WTC11 (cell line): ENCODE results near the gene DNAH11. TPM values are rescaled to one million over a fixed set of nuclear protein-coding genes. Genes with fewer than 3 reads are reported as not detected.

Experiments
- ATAC-seq: fragments of 200-7000 bp; cut with Tn5 transposase; 2 replicates; pipeline ENCODE4 v1.10.0; 2021; ENCODE audit warnings: mild to moderate bottlenecking, moderate library complexity
- CTCF ChIA-PET: fragments of 300-600 bp; sonication (Branson Sonifier 250); formaldehyde crosslinking; loops from one replicate; lab custom pipeline; 2021; ENCODE audit warnings: antibody characterized with exemption; lab: Charles Lee
- POLR2A ChIA-PET: fragments of 350-600 bp; sonication (Branson Sonifier 250); formaldehyde crosslinking; loops from one replicate; lab custom pipeline; 2021; ENCODE audit warnings: antibody characterized with exemption; lab: Charles Lee
- DNase-seq: peaks from one replicate; pipeline ENCODE4 v3.0.0; 2021; ENCODE audit warnings: low spot score
- H3K27ac Mint-ChIP-seq: 2 replicates; pipeline ENCODE4 v1.8.0; 2021; ENCODE audit warnings: mixed read lengths
- H3K27me3 Mint-ChIP-seq: 2 replicates; pipeline ENCODE4 v1.8.0; 2021; ENCODE audit warnings: low read depth, mild to moderate bottlenecking, moderate library complexity, mixed read lengths
- H3K36me3 Mint-ChIP-seq: 2 replicates; pipeline ENCODE4 v1.8.0; 2021; ENCODE audit warnings: mixed read lengths
- H3K4me1 Mint-ChIP-seq: 2 replicates; pipeline ENCODE4 v1.8.0; 2022; ENCODE audit warnings: mixed read lengths
- H3K4me3 Mint-ChIP-seq: 2 replicates; pipeline ENCODE4 v1.8.0; 2021; ENCODE audit warnings: mild to moderate bottlenecking, moderate library complexity, mixed read lengths
- H3K9me3 Mint-ChIP-seq: 2 replicates; pipeline ENCODE4 v1.8.0; 2021; ENCODE audit warnings: mixed read lengths
- ESRRA ChIP-seq: sonication (generic); formaldehyde crosslinking; IDR thresholded peaks from 2 replicates; pipeline ENCODE4 v1.8.1; 2022; ENCODE audit warnings: mild to moderate bottlenecking, missing genetic modification reagents, borderline replicate concordance
- GABPB1 ChIP-seq: sonication (generic); formaldehyde crosslinking; IDR thresholded peaks from 2 replicates; pipeline ENCODE4 v1.8.1; 2023; ENCODE audit warnings: mild to moderate bottlenecking, missing genetic modification reagents
- GTF2I ChIP-seq: fragments of 250-450 bp; sonication (Bioruptor Pico); conservative IDR thresholded peaks from 2 replicates; pipeline ENCODE4 v1.4.0; 2021; ENCODE audit warnings: mild to moderate bottlenecking
- JUN ChIP-seq: sonication (generic); formaldehyde crosslinking; IDR thresholded peaks from 2 replicates; pipeline ENCODE4 v1.8.0; 2023; ENCODE audit warnings: mild to moderate bottlenecking, missing genetic modification reagents
- NR1H2 ChIP-seq: sonication (generic); formaldehyde crosslinking; IDR thresholded peaks from 2 replicates; pipeline ENCODE4 v1.9.0; 2021; ENCODE audit warnings: mild to moderate bottlenecking, moderate library complexity, missing genetic modification reagents
- OVOL2 ChIP-seq: fragments of 250-450 bp; sonication (Bioruptor Pico); IDR thresholded peaks from 2 replicates; pipeline ENCODE4 v1.9.0; 2021; ENCODE audit warnings: mild to moderate bottlenecking, borderline replicate concordance
- TEAD1 ChIP-seq: sonication (generic); formaldehyde crosslinking; IDR thresholded peaks from 2 replicates; pipeline ENCODE4 v1.8.0; 2022; ENCODE audit warnings: mild to moderate bottlenecking, missing genetic modification reagents
- ZBTB21 ChIP-seq: sonication (generic); formaldehyde crosslinking; IDR thresholded peaks from 2 replicates; pipeline ENCODE4 v1.8.1; 2023; ENCODE audit warnings: mild to moderate bottlenecking, missing genetic modification reagents, borderline replicate concordance
- ZNF532 ChIP-seq: fragments of 250-450 bp; sonication (Bioruptor Pico); IDR thresholded peaks from 2 replicates; pipeline ENCODE4 v1.9.0; 2021; ENCODE audit warnings: mild to moderate bottlenecking, borderline replicate concordance
- ZSCAN18 ChIP-seq: fragments of 250-450 bp; sonication (Bioruptor Pico); IDR thresholded peaks from 2 replicates; pipeline ENCODE4 v2.1.2; 2022; ENCODE audit warnings: mild to moderate bottlenecking, moderate library complexity
- total RNA-seq: library from RNA; stranded (reverse); gene quantifications from 3 replicates; pipeline ENCODE4 v1.2.3, GENCODE V29; 2021
- TF ChIP-seq, protein P1 (sequence below): sonication (generic); formaldehyde crosslinking; IDR thresholded peaks from 2 replicates; pipeline ENCODE4 v1.8.1; 2023; ENCODE audit warnings: mild to moderate bottlenecking, missing genetic modification reagents
- TF ChIP-seq, protein P2 (sequence below): sonication (generic); formaldehyde crosslinking; IDR thresholded peaks from 2 replicates; pipeline ENCODE4 v1.8.1; 2023; ENCODE audit warnings: mild to moderate bottlenecking, missing genetic modification reagents, moderate library complexity
- TF ChIP-seq, protein P3 (sequence below): fragments of 250-450 bp; sonication (Bioruptor Pico); IDR thresholded peaks from 2 replicates; pipeline ENCODE4 v1.9.0; 2021; ENCODE audit warnings: moderate library complexity, mild to moderate bottlenecking, inconsistent platforms, borderline replicate concordance
- TF ChIP-seq, protein P4 (sequence below): sonication (generic); formaldehyde crosslinking; IDR thresholded peaks from 2 replicates; pipeline ENCODE4 v1.8.0; 2022; ENCODE audit warnings: mild to moderate bottlenecking, missing genetic modification reagents
- TF ChIP-seq, protein P5 (sequence below): sonication (generic); formaldehyde crosslinking; IDR thresholded peaks from 2 replicates; pipeline ENCODE4 v1.8.0; 2022; ENCODE audit warnings: missing genetic modification reagents
- TF ChIP-seq, protein P6 (sequence below): sonication (generic); formaldehyde crosslinking; IDR thresholded peaks from 2 replicates; pipeline ENCODE4 v1.8.0; 2023; ENCODE audit warnings: mild to moderate bottlenecking, missing genetic modification reagents

Gene DNAH11
- total RNA-seq, 1 experiment from 2014 or later, result 6.4 TPM

- POLR2A ChIA-PET, result no interaction called here
- no peak overlapping the region for H3K4me3 Mint-ChIP-seq
- H3K36me3 Mint-ChIP-seq, result peaks cover 58% of the 10 kb centered on the region
- TF ChIP-seq, protein P1, sequence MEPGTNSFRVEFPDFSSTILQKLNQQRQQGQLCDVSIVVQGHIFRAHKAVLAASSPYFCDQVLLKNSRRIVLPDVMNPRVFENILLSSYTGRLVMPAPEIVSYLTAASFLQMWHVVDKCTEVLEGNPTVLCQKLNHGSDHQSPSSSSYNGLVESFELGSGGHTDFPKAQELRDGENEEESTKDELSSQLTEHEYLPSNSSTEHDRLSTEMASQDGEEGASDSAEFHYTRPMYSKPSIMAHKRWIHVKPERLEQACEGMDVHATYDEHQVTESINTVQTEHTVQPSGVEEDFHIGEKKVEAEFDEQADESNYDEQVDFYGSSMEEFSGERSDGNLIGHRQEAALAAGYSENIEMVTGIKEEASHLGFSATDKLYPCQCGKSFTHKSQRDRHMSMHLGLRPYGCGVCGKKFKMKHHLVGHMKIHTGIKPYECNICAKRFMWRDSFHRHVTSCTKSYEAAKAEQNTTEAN, result no peak
- TF ChIP-seq ESRRA (no peak), OVOL2 (CRISPR knock-in tag) (no peak), ZNF532 (no peak), NR1H2 (CRISPR knock-in tag) (no peak), JUN (CRISPR knock-in tag) (no peak), ZBTB21 (CRISPR knock-in tag) (no peak), TEAD1 (CRISPR knock-in tag) (no peak), ZSCAN18 (CRISPR knock-in tag) (no peak), GABPB1 (CRISPR knock-in tag) (no peak), GTF2I (CRISPR knock-in tag) (no peak)
- TF ChIP-seq, protein P2, sequence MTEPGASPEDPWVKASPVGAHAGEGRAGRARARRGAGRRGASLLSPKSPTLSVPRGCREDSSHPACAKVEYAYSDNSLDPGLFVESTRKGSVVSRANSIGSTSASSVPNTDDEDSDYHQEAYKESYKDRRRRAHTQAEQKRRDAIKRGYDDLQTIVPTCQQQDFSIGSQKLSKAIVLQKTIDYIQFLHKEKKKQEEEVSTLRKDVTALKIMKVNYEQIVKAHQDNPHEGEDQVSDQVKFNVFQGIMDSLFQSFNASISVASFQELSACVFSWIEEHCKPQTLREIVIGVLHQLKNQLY (CRISPR knock-in tag), result no peak
- TF ChIP-seq, protein P3, sequence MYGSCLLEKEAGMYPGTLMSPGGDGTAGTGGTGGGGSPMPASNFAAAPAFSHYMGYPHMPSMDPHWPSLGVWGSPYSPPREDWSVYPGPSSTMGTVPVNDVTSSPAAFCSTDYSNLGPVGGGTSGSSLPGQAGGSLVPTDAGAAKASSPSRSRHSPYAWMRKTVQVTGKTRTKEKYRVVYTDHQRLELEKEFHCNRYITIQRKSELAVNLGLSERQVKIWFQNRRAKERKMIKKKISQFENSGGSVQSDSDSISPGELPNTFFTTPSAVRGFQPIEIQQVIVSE (CRISPR knock-in tag), result no peak
- TF ChIP-seq, protein P4, sequence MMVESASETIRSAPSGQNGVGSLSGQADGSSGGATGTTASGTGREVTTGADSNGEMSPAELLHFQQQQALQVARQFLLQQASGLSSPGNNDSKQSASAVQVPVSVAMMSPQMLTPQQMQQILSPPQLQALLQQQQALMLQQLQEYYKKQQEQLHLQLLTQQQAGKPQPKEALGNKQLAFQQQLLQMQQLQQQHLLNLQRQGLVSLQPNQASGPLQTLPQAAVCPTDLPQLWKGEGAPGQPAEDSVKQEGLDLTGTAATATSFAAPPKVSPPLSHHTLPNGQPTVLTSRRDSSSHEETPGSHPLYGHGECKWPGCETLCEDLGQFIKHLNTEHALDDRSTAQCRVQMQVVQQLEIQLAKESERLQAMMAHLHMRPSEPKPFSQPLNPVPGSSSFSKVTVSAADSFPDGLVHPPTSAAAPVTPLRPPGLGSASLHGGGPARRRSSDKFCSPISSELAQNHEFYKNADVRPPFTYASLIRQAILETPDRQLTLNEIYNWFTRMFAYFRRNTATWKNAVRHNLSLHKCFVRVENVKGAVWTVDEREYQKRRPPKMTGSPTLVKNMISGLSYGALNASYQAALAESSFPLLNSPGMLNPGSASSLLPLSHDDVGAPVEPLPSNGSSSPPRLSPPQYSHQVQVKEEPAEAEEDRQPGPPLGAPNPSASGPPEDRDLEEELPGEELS (CRISPR knock-in tag), result no peak
- TF ChIP-seq, protein P5, sequence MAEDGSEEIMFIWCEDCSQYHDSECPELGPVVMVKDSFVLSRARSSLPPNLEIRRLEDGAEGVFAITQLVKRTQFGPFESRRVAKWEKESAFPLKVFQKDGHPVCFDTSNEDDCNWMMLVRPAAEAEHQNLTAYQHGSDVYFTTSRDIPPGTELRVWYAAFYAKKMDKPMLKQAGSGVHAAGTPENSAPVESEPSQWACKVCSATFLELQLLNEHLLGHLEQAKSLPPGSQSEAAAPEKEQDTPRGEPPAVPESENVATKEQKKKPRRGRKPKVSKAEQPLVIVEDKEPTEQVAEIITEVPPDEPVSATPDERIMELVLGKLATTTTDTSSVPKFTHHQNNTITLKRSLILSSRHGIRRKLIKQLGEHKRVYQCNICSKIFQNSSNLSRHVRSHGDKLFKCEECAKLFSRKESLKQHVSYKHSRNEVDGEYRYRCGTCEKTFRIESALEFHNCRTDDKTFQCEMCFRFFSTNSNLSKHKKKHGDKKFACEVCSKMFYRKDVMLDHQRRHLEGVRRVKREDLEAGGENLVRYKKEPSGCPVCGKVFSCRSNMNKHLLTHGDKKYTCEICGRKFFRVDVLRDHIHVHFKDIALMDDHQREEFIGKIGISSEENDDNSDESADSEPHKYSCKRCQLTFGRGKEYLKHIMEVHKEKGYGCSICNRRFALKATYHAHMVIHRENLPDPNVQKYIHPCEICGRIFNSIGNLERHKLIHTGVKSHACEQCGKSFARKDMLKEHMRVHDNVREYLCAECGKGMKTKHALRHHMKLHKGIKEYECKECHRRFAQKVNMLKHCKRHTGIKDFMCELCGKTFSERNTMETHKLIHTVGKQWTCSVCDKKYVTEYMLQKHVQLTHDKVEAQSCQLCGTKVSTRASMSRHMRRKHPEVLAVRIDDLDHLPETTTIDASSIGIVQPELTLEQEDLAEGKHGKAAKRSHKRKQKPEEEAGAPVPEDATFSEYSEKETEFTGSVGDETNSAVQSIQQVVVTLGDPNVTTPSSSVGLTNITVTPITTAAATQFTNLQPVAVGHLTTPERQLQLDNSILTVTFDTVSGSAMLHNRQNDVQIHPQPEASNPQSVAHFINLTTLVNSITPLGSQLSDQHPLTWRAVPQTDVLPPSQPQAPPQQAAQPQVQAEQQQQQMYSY (CRISPR knock-in tag), result no peak
- TF ChIP-seq, protein P6, sequence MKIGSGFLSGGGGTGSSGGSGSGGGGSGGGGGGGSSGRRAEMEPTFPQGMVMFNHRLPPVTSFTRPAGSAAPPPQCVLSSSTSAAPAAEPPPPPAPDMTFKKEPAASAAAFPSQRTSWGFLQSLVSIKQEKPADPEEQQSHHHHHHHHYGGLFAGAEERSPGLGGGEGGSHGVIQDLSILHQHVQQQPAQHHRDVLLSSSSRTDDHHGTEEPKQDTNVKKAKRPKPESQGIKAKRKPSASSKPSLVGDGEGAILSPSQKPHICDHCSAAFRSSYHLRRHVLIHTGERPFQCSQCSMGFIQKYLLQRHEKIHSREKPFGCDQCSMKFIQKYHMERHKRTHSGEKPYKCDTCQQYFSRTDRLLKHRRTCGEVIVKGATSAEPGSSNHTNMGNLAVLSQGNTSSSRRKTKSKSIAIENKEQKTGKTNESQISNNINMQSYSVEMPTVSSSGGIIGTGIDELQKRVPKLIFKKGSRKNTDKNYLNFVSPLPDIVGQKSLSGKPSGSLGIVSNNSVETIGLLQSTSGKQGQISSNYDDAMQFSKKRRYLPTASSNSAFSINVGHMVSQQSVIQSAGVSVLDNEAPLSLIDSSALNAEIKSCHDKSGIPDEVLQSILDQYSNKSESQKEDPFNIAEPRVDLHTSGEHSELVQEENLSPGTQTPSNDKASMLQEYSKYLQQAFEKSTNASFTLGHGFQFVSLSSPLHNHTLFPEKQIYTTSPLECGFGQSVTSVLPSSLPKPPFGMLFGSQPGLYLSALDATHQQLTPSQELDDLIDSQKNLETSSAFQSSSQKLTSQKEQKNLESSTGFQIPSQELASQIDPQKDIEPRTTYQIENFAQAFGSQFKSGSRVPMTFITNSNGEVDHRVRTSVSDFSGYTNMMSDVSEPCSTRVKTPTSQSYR (CRISPR knock-in tag), result no peak
- H3K9me3 Mint-ChIP-seq, result no peaks in the 10 kb centered on the region
- CTCF ChIA-PET, result no interaction called here
- peak overlapping the region; percentile 37 for H3K27ac Mint-ChIP-seq
- H3K27me3 Mint-ChIP-seq, result no peaks in the 10 kb centered on the region
- DNase-seq (no peak), ATAC-seq (no peak)
- H3K4me1 Mint-ChIP-seq, result peaks cover 17% of the 10 kb centered on the region
Measured at GRCh38 chr7:21915140-21915539, 372.3 kb downstream of the DNAH11 start.
